ENCODE data around the gene PLTP. TPM values are rescaled to one million over a fixed set of nuclear protein-coding genes. Genes with fewer than 3 reads are reported as not detected.

The PLTP gene
- total and polyA plus RNA-seq, 2 of the 13 experiments (the other 11 are each of a cell fraction or from before 2014, with no cell fraction given): 16.9 to 28.6 TPM

- no peak for TF ChIP-seq TP53 (CRISPR knock-in tag; conservative IDR thresholded peaks at IDR 0.05)
- no peak for TF ChIP-seq CENPT (CRISPR knock-in tag; IDR thresholded peaks at IDR 0.05; ENCODE audit: low read depth)
- TF ChIP-seq FOXK2 (IDR thresholded peaks at IDR 0.05): no peak
- TF ChIP-seq KMT2B (CRISPR knock-in tag; IDR thresholded peaks at IDR 0.05): no peak; the same call in 1 of the 2 replicates
- TF ChIP-seq EP300 (IDR thresholded peaks at IDR 0.05; ENCODE audit: low read depth in 2 of 2, low read length in 2 of 2): no peak
- TF ChIP-seq EP300 (CRISPR knock-in tag; IDR thresholded peaks at IDR 0.05; ENCODE audit: borderline replicate concordance): no peak
- TF ChIP-seq HNRNPH1 (optimal IDR thresholded peaks at IDR 0.05; ENCODE audit: low read depth, low read length): no peak
- TF ChIP-seq BCL6 (CRISPR knock-in tag; IDR thresholded peaks at IDR 0.05): no peak
- TF ChIP-seq ZNF124 (CRISPR knock-in tag; IDR thresholded peaks at IDR 0.05): no peak; the same call in 1 of the 2 replicates
- TF ChIP-seq NCOA2 (CRISPR knock-in tag; IDR thresholded peaks at IDR 0.05): no peak
- no peak for TF ChIP-seq GABPA (IDR thresholded peaks at IDR 0.05; ENCODE audit: low read depth, low read length)
- no peak for TF ChIP-seq GABPA (CRISPR knock-in tag; IDR thresholded peaks at IDR 0.05; ENCODE audit: low read depth)
- TF ChIP-seq, protein P1, sequence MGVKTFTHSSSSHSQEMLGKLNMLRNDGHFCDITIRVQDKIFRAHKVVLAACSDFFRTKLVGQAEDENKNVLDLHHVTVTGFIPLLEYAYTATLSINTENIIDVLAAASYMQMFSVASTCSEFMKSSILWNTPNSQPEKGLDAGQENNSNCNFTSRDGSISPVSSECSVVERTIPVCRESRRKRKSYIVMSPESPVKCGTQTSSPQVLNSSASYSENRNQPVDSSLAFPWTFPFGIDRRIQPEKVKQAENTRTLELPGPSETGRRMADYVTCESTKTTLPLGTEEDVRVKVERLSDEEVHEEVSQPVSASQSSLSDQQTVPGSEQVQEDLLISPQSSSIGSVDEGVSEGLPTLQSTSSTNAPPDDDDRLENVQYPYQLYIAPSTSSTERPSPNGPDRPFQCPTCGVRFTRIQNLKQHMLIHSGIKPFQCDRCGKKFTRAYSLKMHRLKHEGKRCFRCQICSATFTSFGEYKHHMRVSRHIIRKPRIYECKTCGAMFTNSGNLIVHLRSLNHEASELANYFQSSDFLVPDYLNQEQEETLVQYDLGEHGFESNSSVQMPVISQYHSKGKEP (CRISPR knock-in tag; IDR thresholded peaks at IDR 0.05): no peak
- no peak for TF ChIP-seq MED1 (CRISPR knock-in tag; IDR thresholded peaks at IDR 0.05)
- TF ChIP-seq, protein P2, sequence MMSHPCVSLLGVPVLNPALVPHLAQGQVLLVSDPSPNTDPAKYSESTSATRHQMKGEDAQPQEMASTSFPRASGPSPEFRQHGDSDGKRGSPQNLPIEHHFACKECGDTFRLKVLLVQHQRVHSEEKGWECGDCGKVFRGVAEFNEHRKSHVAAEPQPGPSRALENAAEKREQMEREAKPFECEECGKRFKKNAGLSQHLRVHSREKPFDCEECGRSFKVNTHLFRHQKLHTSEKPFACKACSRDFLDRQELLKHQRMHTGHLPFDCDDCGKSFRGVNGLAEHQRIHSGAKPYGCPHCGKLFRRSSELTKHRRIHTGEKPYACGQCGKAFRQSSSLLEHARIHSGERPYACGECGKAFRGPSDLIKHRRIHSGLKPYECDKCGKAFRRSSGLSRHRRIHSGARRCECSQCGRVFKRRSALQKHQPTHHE (CRISPR knock-in tag; IDR thresholded peaks at IDR 0.05; ENCODE audit: borderline replicate concordance): no peak
- 0 out of 2 replicates have a peak, but pooled peaks have one; percentile 28 for TF ChIP-seq TOPORS (CRISPR knock-in tag; IDR thresholded peaks at IDR 0.05)
- TF ChIP-seq KDM5B (CRISPR knock-in tag; IDR thresholded peaks at IDR 0.05; ENCODE audit: borderline replicate concordance): peak; percentile 79
- TF ChIP-seq, protein P3, sequence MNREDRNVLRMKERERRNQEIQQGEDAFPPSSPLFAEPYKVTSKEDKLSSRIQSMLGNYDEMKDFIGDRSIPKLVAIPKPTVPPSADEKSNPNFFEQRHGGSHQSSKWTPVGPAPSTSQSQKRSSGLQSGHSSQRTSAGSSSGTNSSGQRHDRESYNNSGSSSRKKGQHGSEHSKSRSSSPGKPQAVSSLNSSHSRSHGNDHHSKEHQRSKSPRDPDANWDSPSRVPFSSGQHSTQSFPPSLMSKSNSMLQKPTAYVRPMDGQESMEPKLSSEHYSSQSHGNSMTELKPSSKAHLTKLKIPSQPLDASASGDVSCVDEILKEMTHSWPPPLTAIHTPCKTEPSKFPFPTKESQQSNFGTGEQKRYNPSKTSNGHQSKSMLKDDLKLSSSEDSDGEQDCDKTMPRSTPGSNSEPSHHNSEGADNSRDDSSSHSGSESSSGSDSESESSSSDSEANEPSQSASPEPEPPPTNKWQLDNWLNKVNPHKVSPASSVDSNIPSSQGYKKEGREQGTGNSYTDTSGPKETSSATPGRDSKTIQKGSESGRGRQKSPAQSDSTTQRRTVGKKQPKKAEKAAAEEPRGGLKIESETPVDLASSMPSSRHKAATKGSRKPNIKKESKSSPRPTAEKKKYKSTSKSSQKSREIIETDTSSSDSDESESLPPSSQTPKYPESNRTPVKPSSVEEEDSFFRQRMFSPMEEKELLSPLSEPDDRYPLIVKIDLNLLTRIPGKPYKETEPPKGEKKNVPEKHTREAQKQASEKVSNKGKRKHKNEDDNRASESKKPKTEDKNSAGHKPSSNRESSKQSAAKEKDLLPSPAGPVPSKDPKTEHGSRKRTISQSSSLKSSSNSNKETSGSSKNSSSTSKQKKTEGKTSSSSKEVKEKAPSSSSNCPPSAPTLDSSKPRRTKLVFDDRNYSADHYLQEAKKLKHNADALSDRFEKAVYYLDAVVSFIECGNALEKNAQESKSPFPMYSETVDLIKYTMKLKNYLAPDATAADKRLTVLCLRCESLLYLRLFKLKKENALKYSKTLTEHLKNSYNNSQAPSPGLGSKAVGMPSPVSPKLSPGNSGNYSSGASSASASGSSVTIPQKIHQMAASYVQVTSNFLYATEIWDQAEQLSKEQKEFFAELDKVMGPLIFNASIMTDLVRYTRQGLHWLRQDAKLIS (CRISPR knock-in tag; IDR thresholded peaks at IDR 0.05): no peak
- 0 out of 2 replicates have a peak, but pooled peaks have one; percentile 8 for TF ChIP-seq ZBTB7B (CRISPR knock-in tag; IDR thresholded peaks at IDR 0.05)
- TF ChIP-seq, protein P4, sequence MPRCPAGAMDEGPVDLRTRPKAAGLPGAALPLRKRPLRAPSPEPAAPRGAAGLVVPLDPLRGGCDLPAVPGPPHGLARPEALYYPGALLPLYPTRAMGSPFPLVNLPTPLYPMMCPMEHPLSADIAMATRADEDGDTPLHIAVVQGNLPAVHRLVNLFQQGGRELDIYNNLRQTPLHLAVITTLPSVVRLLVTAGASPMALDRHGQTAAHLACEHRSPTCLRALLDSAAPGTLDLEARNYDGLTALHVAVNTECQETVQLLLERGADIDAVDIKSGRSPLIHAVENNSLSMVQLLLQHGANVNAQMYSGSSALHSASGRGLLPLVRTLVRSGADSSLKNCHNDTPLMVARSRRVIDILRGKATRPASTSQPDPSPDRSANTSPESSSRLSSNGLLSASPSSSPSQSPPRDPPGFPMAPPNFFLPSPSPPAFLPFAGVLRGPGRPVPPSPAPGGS (CRISPR knock-in tag; IDR thresholded peaks at IDR 0.05): 0 out of 2 replicates have a peak, but pooled peaks have one; percentile 14
- TF ChIP-seq ZNF18 (CRISPR knock-in tag; IDR thresholded peaks at IDR 0.05; ENCODE audit: insufficient replicate concordance): no peak
These were observed at the start of gene PLTP (continued) for GRCh38 chr20:45911486-45912343.

Measured in HepG2 (cell line).